Ishikawa (cell line): ENCODE results near the gene EFHC1.

Experiments used
- CEBPB ChIP-seq: IDR thresholded peaks from 2 replicates; pipeline ENCODE4 v1.6.1; 2012
- CREB1 ChIP-seq: IDR thresholded peaks from 2 replicates; pipeline ENCODE4 v1.6.1; 2012; ENCODE audit warnings: low read depth
- EGR1 ChIP-seq: IDR thresholded peaks from 2 replicates; pipeline ENCODE4 v1.6.1; 2012
- EP300 ChIP-seq: IDR thresholded peaks from 2 replicates; pipeline ENCODE4 v1.6.1; 2012; ENCODE audit warnings: borderline replicate concordance
- FOXM1 ChIP-seq: IDR thresholded peaks from 2 replicates; pipeline ENCODE4 v1.6.1; 2012; ENCODE audit warnings: low read depth, borderline replicate concordance
- NFIC ChIP-seq: IDR thresholded peaks from 2 replicates; pipeline ENCODE4 v1.6.1; 2012
- RAD21 ChIP-seq: IDR thresholded peaks from 2 replicates; pipeline ENCODE4 v1.6.1; 2012; ENCODE audit warnings: low read depth
- REST ChIP-seq: IDR thresholded peaks from 2 replicates; pipeline ENCODE4 v1.6.1; 2012; ENCODE audit warnings: low read depth, mild to moderate bottlenecking
- TAF1 ChIP-seq: IDR thresholded peaks from 2 replicates; pipeline ENCODE4 v1.6.1; 2012; ENCODE audit warnings: low read depth, mild to moderate bottlenecking
- TCF12 ChIP-seq: IDR thresholded peaks from 2 replicates; pipeline ENCODE4 v1.6.1; 2012; ENCODE audit warnings: low read depth
- TEAD4 ChIP-seq: IDR thresholded peaks from 2 replicates; pipeline ENCODE4 v1.6.1; 2012
- USF1 ChIP-seq: IDR thresholded peaks from 2 replicates; pipeline ENCODE4 v1.6.1; 2012
- YY1 ChIP-seq: IDR thresholded peaks from 2 replicates; pipeline ENCODE4 v1.6.1; 2012; ENCODE audit warnings: low read depth
- ZBTB7A ChIP-seq: IDR thresholded peaks from 2 replicates; pipeline ENCODE4 v1.6.1; 2012; ENCODE audit warnings: low read depth
- TF ChIP-seq, protein P1 (sequence below): IDR thresholded peaks from 2 replicates; pipeline ENCODE4 v1.6.1; 2012

The EFHC1 gene, protein sequence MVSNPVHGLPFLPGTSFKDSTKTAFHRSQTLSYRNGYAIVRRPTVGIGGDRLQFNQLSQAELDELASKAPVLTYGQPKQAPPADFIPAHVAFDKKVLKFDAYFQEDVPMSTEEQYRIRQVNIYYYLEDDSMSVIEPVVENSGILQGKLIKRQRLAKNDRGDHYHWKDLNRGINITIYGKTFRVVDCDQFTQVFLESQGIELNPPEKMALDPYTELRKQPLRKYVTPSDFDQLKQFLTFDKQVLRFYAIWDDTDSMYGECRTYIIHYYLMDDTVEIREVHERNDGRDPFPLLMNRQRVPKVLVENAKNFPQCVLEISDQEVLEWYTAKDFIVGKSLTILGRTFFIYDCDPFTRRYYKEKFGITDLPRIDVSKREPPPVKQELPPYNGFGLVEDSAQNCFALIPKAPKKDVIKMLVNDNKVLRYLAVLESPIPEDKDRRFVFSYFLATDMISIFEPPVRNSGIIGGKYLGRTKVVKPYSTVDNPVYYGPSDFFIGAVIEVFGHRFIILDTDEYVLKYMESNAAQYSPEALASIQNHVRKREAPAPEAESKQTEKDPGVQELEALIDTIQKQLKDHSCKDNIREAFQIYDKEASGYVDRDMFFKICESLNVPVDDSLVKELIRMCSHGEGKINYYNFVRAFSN

DNA sequence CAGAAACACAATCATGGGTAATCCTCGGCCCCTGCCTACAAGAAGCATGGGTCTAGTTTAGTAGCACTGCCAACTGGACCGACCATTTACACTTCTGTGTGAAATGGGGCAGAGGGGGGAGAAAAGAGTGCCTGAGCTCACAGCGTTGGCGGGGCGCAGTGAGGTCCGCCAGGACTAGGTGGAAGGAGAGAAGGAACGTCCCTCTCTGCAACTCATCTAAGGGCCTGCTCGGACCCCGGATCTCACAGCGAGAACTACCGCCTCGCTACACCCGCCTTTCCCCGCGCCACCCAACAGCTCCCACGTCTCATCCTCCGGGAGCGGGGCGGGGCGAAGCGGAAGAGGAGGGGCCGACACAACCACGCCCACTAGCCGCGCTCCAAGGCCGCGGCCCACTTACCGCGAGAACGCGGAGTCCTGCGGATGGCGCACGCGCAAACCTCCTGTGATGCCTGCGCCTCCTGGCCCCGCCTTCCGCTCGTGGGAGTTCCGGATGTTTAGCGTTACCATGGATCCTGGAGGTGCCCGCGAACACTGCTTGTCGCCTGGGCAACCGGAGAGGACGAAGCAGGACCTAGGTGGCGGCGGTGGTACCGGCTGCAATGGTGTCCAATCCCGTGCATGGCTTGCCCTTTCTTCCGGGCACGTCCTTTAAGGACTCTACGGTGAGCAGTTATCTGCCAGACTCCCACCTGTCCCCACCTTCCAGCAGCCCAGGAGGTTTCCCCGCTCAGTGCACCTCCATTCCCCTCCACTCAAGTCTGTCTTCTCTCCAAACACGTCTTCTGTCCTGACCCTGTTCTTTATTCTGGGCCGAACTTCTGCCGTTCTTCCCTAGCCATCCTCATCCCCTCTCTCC is at the start of gene EFHC1:
Gene EFHC1, plus strand, starts transcription at position 534 of the 859 bp plus-strand sequence. Its CDS starts 69 bp downstream, at position 603.
- TF ChIP-seq, protein P1, sequence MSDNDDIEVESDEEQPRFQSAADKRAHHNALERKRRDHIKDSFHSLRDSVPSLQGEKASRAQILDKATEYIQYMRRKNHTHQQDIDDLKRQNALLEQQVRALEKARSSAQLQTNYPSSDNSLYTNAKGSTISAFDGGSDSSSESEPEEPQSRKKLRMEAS: peak; percentile 74
- no peak for TF ChIP-seq RAD21
- no peak for TF ChIP-seq ZBTB7A
- TF ChIP-seq NFIC: no peak
- TF ChIP-seq YY1: peak; percentile 29; the same call in 1 of the 2 replicates
- peak; percentile 14 for TF ChIP-seq TEAD4
- no peak for TF ChIP-seq USF1
- no peak for TF ChIP-seq REST
- TF ChIP-seq TCF12: 0 out of 2 replicates have a peak, but pooled peaks have one; percentile 40
- TF ChIP-seq CEBPB: no peak
- TF ChIP-seq EP300: no peak; the same call in 1 of the 2 replicates
- peak; percentile 92 for TF ChIP-seq TAF1
- TF ChIP-seq CREB1: 0 out of 2 replicates have a peak, but pooled peaks have one; percentile 24
- no peak for TF ChIP-seq EGR1
- TF ChIP-seq FOXM1: 0 out of 2 replicates have a peak, but pooled peaks have one; percentile 61

DNA sequence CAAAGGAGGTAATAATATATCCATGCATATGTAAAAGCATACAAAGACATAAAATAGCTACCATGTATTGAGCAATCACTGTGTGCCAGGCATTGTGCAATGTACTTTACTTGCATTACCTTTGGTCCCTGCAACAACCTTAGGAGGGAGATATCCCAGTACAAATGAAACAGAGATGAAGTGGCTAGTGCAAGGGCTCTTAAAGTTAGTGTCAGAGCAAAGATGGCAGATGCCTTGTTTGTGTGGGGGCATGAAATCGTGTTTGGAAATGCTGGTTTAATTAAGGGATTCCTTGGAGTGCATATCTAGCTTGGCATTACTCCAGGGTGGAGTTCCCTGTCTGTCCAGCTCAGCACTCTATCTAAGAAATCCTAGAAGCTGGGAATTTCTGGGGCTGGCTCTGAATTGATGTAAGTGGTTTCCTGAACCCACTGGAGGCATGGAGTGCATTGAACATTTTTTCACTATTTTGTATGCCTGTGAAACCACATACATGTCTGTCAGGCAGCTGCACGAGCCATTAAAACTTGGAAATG is 48.4 kb upstream of the EFHC1 start:
- TF ChIP-seq CEBPB (peak; percentile 58), EGR1 (no peak), REST (no peak), USF1 (no peak), TCF12 (no peak)

DNA sequence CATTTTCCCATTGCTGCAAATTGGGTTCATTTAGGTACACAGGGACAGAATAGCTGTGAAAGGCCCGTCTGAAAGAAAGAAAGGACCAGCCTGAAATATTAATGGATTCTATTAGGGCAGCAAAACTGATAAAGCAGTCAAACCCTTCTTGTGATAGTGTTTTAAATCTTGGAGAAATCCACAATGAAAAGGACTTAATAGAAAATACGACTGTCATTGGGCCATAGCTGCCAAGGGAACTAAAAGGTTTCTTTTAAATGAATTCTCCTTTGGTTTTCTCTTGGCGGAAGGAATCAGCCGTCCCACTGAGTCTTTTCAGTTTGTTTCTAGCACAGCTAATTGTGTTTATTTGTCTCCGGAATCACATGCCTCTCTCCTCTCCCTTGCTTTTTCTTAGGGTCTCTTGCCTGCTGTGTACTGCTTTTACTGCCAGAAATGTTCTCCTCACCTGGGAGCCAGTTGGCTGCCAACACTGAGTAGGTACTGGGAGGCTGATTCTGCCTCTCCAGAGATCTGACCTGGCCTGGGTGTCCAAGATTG is 46.9 kb upstream of the EFHC1 start:
- TF ChIP-seq ZBTB7A: no peak

- TF ChIP-seq TAF1 (no peak), EP300 (no peak), YY1 (no peak), RAD21 (no peak), NFIC (no peak), CEBPB (no peak), REST (no peak), EGR1 (no peak), USF1 (no peak), ZBTB7A (no peak), CREB1 (no peak), TEAD4 (no peak), TCF12 (no peak), FOXM1 (no peak)
- TF ChIP-seq, protein P1: no peak
Observed at GRCh38 chr6:52374247-52374646, 45.9 kb upstream of the EFHC1 start.
